ENCODE measurements around the gene PTPRD.

Gene PTPRD

DNA sequence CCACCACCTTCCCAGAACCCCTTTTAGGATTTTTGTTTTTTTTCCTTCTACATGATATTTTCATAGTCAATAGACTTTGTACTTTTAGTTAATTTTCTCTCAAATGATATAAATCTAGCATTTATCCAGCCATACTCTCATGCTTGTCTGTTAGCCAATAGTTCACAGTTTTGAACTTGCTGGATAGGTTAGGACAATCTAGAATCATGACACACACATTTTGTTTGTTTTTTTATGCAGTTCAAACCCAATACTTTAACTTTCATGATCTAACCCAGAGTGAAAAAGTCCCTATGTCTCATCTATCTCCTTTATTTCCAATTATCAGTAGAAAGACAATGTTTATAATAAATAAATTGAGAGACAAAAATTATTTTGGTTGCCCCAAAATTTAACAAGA, 2303.5 kb downstream of the PTPRD start:
- no peak for DNase-seq (ENCODE audit: low read depth)
- H3K4me3 ChIP-seq (ENCODE audit: low read depth, low read length): no peak overlapping the region
- TF ChIP-seq, protein P1, sequence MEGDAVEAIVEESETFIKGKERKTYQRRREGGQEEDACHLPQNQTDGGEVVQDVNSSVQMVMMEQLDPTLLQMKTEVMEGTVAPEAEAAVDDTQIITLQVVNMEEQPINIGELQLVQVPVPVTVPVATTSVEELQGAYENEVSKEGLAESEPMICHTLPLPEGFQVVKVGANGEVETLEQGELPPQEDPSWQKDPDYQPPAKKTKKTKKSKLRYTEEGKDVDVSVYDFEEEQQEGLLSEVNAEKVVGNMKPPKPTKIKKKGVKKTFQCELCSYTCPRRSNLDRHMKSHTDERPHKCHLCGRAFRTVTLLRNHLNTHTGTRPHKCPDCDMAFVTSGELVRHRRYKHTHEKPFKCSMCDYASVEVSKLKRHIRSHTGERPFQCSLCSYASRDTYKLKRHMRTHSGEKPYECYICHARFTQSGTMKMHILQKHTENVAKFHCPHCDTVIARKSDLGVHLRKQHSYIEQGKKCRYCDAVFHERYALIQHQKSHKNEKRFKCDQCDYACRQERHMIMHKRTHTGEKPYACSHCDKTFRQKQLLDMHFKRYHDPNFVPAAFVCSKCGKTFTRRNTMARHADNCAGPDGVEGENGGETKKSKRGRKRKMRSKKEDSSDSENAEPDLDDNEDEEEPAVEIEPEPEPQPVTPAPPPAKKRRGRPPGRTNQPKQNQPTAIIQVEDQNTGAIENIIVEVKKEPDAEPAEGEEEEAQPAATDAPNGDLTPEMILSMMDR (IDR thresholded peaks at IDR 0.05; ENCODE audit: insufficient read depth, low read depth, low read length, missing control alignments): no peak

DNA sequence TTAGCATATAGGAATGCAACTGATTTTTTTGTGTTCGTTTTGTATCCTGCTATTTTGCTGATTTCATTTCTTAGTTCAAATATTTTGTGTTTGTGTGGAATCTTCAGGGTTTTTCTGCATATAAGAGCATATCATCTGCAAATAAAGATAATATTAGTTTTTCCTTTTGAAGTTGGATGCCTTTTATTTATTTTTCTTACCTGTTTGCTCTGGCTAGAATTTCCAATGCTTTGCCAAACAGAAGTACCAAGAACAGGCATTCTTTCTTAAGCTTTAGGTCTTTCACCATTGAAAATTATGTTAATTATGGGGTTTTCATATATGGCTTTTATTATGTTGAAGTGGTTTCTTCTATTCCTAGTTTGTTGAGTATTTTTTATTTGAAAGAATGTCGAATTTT, 2308.1 kb downstream of the PTPRD start:
- no peak overlapping the region for H3K4me3 ChIP-seq (ENCODE audit: low read depth, low read length)
- DNase-seq (ENCODE audit: low read depth): no peak
- TF ChIP-seq, protein P1 (IDR thresholded peaks at IDR 0.05; ENCODE audit: insufficient read depth, low read depth, low read length, missing control alignments): no peak

DNA sequence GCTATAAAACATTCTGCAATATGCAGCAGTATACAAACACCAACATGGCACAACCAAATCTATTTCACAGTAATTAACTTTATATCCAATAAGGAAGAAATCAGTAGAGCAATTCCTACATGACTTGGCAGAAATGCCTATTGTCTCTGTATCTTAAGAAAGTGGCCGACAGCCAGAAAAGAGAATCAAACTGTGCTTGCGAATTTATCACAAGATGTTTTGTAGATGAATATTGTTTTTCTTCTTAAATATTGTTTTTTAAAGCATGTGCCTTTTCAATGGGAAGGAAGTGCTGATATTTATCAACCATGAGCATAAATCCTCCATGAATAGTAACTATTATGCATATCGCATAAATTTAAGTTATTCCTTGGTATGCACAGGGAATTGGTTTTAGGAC, 2311.5 kb downstream of the PTPRD start:
- TF ChIP-seq, protein P1 (IDR thresholded peaks at IDR 0.05; ENCODE audit: insufficient read depth, low read depth, low read length, missing control alignments): no peak
- H3K4me3 ChIP-seq (ENCODE audit: low read depth, low read length): no peak overlapping the region
- DNase-seq (ENCODE audit: low read depth): no peak

DNA sequence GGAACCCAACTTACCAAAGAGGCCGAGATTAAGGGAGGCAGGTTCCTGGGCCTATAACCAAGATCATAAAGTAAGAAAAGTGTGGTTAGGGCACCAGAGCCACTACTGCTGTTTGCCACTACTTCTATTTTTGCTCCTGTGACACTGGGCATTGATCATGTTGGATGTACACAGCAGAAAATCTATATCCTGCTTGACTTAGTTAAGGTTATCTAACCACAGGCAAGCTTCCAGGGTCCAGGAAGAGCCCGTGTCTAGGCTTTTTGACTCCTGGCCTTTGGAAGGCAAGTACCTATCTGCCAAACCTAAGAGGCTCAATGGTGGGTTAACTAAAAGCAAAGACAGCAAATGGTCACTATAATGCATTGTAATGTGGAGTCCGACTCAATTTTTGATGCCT, 2315.8 kb downstream of the PTPRD start:
- TF ChIP-seq, protein P1 (IDR thresholded peaks at IDR 0.05; ENCODE audit: insufficient read depth, low read depth, low read length, missing control alignments): no peak
- DNase-seq (ENCODE audit: low read depth): no peak

DNA sequence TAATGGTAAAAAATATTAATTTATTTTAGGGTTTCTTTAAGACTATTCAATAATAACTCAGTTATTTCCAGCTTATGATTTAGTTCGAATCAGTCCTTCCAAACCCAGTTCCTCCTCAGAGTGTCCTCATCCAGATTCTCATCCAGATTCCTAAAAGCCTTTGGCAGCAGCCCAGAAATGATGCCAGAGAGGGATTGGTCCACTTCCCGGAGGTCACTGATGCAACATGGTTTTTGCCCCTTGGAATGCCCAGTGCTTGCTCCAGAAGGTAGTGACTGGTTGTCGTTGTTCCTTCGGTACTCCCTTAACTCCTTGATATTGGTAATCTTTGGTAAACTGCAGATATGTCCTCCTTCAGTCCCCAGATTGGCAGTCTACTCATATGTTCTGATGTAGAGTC, 2320.1 kb downstream of the PTPRD start:
- TF ChIP-seq, protein P1 (IDR thresholded peaks at IDR 0.05; ENCODE audit: insufficient read depth, low read depth, low read length, missing control alignments): no peak
- DNase-seq (ENCODE audit: low read depth): no peak
- H3K4me3 ChIP-seq (ENCODE audit: low read depth, low read length): no peak overlapping the region

More for the DNA sequence above, 2315.8 kb downstream of the PTPRD start:
- H3K4me3 ChIP-seq (ENCODE audit: low read depth, low read length): no peak overlapping the region

DNA sequence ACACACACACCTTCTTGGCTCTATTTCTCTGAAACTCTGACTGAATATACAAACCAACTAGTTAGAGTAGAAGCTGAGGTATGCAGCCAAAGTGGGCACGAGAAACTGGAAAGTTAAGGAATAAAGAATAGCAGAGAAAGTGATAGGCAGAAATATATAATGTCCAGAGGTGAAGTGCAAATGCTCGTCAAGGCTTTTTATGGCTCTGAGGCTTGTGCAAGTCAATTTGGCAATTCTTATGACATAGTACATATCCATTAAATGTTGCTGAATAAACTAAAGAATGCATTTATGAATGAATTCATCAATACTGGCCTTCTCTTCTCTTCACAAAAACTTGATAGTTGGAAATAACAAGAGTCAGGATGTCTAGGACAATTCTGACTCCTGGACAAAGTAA, 2323.1 kb downstream of the PTPRD start:
- DNase-seq (ENCODE audit: low read depth): no peak
- H3K4me3 ChIP-seq (ENCODE audit: low read depth, low read length): no peak overlapping the region
- TF ChIP-seq, protein P1 (IDR thresholded peaks at IDR 0.05; ENCODE audit: insufficient read depth, low read depth, low read length, missing control alignments): no peak

DNA sequence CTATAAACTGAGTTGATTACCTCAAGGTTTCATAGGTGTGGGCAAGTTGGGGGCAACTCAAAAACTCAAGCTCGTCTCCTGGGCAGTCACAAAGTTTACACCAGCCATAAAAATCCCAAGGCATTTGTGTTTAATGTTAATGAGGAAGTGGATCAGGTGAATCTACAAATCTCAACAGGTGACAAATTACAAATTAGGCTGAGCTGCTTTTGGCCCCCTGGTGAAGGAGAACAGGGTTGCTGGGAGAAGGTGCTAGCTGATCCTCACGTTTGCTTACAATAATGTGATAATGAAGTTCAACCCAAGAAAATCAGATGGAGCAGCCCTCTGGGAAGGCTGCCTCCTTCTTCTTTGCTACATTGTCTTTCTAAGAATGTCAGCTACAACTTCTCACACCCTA, 2324.8 kb downstream of the PTPRD start:
- TF ChIP-seq, protein P1 (IDR thresholded peaks at IDR 0.05; ENCODE audit: insufficient read depth, low read depth, low read length, missing control alignments): no peak
- no peak for DNase-seq (ENCODE audit: low read depth)

More for the DNA sequence above, 2324.8 kb downstream of the PTPRD start:
- H3K4me3 ChIP-seq (ENCODE audit: low read depth, low read length): no peak overlapping the region
